HG03064 (cell line): ENCODE measurements around the gene PPT2.

Source experiments
- ATAC-seq: cut with Tn5 transposase; IDR thresholded peaks from one replicate; pipeline ENCODE4 v1.9.1; 2021; ENCODE audit warnings: low read depth; ENCODE audit not compliant: unreplicated experiment

Gene PPT2

GRCh38 chr6:32151181-32151862 lies 2.6 kb upstream of the PPT2 start:
- ATAC-seq: no peak

DNA sequence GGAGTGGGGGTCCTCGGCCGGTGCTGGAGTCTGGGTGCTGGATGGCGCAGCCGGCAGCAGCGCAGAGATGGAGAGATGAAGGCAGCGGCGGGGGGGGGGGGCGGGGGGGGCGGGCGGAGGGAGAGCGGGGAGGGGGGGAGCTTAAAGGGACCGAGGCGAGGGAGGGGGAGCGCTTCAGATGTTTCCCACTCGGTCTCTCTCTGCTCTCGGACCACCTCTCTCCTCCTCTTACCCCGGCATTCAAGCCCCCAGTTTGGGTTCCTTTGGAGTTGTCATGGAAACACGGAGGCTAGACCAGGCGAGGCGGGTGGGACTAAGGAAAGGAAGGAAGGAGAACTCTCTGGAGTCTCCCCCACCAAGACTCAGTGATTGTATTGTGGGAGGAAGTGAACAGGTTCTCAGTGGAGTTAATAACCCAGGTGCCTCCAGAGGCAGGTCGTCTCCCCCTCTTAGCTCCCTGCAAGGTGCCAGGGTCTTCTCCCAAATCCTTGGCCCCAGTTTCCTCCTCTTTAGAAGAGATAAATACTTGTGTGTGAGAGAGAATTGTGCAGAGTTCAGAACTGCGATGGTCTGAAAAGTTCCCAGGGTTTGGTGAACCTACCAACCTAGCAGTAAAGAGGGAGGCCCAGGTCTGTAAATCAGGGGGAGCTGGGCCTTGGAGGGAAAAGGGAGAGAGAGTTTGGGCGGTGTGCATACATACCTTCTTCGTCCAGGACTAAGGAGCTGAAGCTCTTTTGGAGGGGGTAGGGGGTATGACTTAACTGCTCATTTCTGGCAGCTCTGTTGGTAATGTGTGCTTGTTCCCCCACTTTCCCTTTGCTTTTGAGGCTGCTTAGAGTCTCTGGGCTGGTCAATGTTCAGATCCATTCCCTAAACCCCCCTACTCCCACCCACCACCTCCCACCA lies 1.8 kb upstream of the PPT2 start, which contains the start of gene PRRT1:
Gene PRRT1, minus strand, starts transcription at position 77 of the 906 bp plus-strand sequence. CDS start 112 bp downstream, outside the sequence.
- no peak for ATAC-seq

GRCh38 chr6:32152769-32153563 lies 975 bp upstream of the PPT2 start:
- ATAC-seq: no peak

GRCh38 chr6:32154514-32155161 lies 697 bp downstream of the PPT2 start:
- no peak for ATAC-seq

- no peak for ATAC-seq
These were observed 3.0 kb downstream of the PPT2 start for GRCh38 chr6:32156891-32157290.

GRCh38 chr6:32158052-32158451 lies 4.1 kb downstream of the PPT2 start:
- ATAC-seq: no peak

DNA sequence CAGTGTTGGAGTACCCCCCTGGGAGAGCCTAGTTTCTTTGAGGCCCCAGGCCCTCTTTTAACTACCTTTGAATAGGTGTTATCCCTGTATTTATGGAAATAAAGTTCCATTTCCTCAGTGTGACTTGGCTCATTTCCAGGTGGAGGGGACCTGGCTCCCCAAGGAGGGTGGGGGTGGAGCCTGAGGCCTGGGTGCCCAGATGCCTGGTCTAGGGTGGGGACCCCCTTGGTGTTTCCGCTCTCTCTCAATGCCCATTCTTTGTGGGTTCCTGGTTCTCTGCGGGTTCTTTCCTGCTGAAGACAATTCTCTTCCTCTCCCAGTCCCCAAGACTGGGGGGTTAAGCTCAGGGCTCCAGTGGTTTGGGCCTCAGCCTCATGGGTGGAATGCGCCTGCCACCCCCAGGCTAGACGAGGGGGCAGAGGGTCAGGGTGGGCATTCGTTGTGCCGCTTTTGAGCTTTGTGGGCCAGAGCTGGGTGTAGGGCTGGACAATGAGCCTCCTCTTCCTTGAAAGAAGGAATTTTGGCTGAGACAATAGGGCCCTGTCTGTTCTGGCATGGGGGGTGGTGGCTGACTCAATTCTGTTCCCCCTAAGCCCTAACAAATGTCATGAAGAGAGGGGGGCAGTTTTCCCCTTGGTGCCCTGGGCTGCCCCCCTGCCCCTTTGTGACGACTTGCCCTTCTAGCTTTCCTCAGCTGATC lies 9.8 kb downstream of the PPT2 start:
- ATAC-seq: no peak

- ATAC-seq: no peak
These were observed 10.4 kb downstream of the PPT2 start, which contains the start of gene EGFL8 for GRCh38 chr6:32164295-32164694. EGFL8 (plus strand) TSS chr6:32164595; CDS start chr6:32166166, 1,571 bp downstream.

DNA sequence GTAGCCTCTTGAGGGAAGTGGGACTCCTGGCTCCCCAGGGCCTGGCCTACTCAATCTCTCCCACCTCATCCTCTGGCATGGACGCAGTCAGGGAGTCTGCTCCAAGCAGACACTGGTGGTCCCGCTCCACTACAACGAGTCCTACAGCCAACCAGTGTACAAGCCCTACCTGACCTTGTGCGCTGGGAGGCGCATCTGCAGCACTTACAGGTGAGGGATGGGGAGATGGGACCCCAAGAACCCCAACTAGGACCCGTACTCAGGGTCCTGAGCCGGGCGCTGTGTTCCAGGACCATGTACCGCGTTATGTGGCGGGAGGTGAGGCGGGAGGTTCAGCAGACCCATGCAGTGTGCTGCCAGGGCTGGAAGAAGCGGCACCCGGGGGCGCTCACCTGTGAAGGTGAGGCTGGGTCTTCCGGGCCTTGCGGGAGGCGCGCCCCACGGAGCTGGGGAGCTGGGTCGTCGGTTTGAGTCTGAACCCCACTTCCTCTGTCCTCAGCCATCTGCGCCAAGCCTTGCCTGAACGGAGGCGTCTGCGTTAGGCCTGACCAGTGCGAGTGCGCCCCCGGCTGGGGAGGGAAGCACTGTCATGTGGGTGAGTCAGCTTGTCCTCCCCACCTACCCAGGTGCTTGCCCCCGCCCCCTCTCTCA lies 12.6 kb downstream of the PPT2 start:
- no peak for ATAC-seq

DNA sequence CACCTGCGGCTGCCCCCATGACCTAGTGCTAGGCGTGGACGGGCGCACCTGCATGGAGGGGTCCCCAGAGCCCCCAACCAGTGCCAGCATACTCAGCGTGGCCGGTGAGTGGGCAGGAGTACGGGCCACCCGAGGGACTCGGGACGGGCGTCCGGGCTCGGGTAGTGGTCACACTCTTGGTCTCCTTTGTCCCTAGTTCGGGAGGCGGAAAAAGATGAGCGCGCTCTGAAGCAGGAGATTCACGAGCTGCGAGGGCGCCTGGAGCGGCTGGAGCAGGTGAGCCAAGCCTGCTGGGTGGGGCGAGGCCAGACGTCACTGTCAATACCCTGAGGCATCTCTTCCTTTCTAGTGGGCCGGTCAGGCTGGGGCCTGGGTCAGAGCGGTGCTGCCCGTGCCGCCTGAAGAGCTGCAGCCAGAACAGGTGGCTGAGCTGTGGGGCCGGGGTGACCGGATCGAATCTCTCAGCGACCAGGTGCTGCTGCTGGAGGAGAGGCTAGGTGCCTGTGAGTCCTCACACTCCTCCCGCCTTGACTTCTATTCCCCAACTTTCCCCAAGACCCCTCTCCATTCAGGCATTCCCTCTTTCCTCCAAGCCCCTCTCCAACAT lies 13.3 kb downstream of the PPT2 start:
- no peak for ATAC-seq

DNA sequence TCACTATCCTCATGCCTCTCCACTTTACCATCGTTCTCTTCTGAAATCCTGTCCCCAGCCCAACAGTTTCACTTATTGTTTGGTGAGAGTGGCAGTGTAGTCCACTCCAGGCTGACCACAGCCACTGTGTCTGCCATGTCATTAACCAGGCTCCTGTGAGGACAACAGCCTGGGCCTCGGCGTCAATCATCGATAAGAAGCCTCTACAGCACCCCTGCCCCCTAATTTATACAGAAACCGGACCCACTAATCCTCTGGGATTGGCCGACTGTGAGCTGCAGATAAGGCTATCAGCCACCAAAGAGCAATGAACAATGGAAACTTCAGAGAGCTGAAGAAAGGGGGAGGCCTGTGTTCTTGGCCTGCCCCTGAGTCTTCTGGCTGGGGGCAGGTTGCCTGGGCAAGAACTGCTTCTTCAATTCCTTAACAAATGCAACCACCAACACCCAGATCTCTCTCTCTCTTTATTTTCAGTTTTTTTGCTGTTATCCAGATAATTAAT lies 13.9 kb downstream of the PPT2 start:
- ATAC-seq: no peak

- no peak for ATAC-seq
These were observed 14.4 kb downstream of the PPT2 start for GRCh38 chr6:32168350-32168749.

GRCh38 chr6:32168807-32169591 lies 15.1 kb downstream of the PPT2 start:
- ATAC-seq: no peak

- ATAC-seq: no peak
These were observed 16.4 kb downstream of the PPT2 start for GRCh38 chr6:32170294-32170693.

DNA sequence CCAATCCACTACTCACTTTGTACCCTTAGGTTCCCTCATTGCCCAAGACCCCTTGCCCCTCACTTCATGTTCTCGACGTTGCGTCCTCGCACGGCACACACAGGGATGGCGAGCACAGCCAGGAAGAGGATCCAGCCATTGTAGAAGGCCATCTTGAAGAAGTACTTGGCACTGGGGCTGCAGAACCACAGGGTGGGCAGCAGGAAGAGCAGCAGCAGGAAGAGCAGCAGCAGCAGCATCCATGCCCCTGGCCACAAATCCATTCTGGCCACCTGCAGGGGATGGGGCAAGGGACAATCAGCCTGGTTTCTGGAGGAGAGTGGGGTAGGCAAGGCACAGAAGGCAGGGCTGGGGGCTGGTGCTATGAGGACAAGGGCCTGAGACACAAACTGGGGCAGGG lies 17.3 kb downstream of the PPT2 start:
- ATAC-seq: no peak

- ATAC-seq: no peak
These were observed 19.2 kb downstream of the PPT2 start for GRCh38 chr6:32173051-32173727.

DNA sequence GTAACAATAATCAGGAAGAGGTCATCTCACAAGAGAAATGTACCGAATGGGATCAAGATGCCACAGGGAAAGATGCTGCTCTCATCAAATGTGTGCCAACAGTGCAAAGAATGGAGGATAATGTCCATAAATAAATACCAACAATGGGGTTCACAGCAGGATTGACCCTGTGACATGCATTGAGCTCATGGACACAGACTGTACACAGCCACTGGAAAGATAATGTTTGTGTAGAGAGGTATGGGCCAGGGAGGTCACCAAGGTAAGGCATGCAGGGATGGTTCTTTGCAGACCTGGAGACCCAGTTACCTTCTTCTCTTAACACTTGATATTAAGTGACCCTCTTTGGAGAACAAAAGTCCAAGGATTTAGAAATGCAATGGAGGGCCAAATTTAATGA lies 20.5 kb downstream of the PPT2 start:
- ATAC-seq: no peak
